Neural cell (in vitro differentiated cells): ENCODE data around the gene STPG4. TPM values are rescaled to one million over a fixed set of nuclear protein-coding genes. Genes with fewer than 3 reads are reported as not detected.

ENCODE experiments used
- H2AFZ ChIP-seq: fragments of 200-600, 300-800 bp; sonication (generic), shearing (Covaris generic); 2 replicates; pipeline ENCODE4 v1.6.0; 2014; ENCODE audit warnings: low read depth, mild to moderate bottlenecking, antibody characterized with exemption, low read length, moderate library complexity
- H3F3A ChIP-seq: fragments of 200-600 bp; shearing (Covaris generic); 2 replicates; pipeline ENCODE4 v1.6.1; 2016; ENCODE audit warnings: mild to moderate bottlenecking, moderate library complexity, mixed read lengths, antibody characterized with exemption, low read length; ENCODE audit not compliant: insufficient read depth, poor library complexity, severe bottlenecking
- H3K27ac ChIP-seq: fragments of 200-600, 300-800 bp; sonication (generic), shearing (Covaris generic); 2 replicates; pipeline ENCODE4 v1.5.1; 2014; ENCODE audit warnings: mild to moderate bottlenecking, low read length, moderate library complexity
- H3K27me3 ChIP-seq: fragments of 300-800, 200-600 bp; sonication (generic), shearing (Covaris generic); 2 replicates; pipeline ENCODE4 v1.6.0; 2014; ENCODE audit warnings: mild to moderate bottlenecking, low read depth, low read length, moderate library complexity; ENCODE audit not compliant: insufficient read depth
- H3K36me3 ChIP-seq: fragments of 300-800, 200-600 bp; sonication (generic), shearing (Covaris generic); 2 replicates; pipeline ENCODE4 v1.5.1; 2014; ENCODE audit warnings: mild to moderate bottlenecking, antibody characterized with exemption, low read length, moderate library complexity; ENCODE audit not compliant: insufficient read depth
- H3K4me2 ChIP-seq: fragments of 300-800, 200-600 bp; sonication (generic), shearing (Covaris generic); 2 replicates; pipeline ENCODE4 v1.6.0; 2014; ENCODE audit warnings: mild to moderate bottlenecking, low read length
- H3K4me3 ChIP-seq: fragments of 300-800, 200-600 bp; sonication (generic), shearing (Covaris generic); 2 replicates; pipeline ENCODE4 v1.5.1; 2014; ENCODE audit warnings: mild to moderate bottlenecking, low read length, moderate library complexity
- H3K79me2 ChIP-seq: fragments of 200-600 bp; shearing (Covaris generic); replicated peaks from 2 replicates; pipeline ENCODE4 v1.6.0; 2014; ENCODE audit warnings: mild to moderate bottlenecking, low read length, moderate library complexity; ENCODE audit not compliant: insufficient read depth
- H3K9ac ChIP-seq: fragments of 300-800, 200-600 bp; sonication (generic), shearing (Covaris generic); 2 replicates; pipeline ENCODE4 v1.6.1; 2016; ENCODE audit warnings: mild to moderate bottlenecking, low read length, mixed read lengths
- H3K9me2 ChIP-seq: fragments of 200-600 bp; shearing (Covaris generic); 2 replicates; pipeline ENCODE4 v1.6.1; 2016; ENCODE audit warnings: mild to moderate bottlenecking, low read length, mixed read lengths; ENCODE audit not compliant: insufficient read depth
- H3K9me3 ChIP-seq: fragments of 200-600, 300-800 bp; sonication (generic), shearing (Covaris generic); 2 replicates; pipeline ENCODE4 v1.6.1; 2016; ENCODE audit warnings: mild to moderate bottlenecking, mixed run types, low read length, moderate library complexity, mixed read lengths
- H4K20me1 ChIP-seq: fragments of 200-600 bp; shearing (Covaris generic); 2 replicates; pipeline ENCODE4 v1.6.1; 2016; ENCODE audit warnings: mild to moderate bottlenecking, mixed run types; ENCODE audit not compliant: insufficient read depth
- EP300 ChIP-seq: fragments of 450-650 bp; conservative IDR thresholded peaks from 2 replicates; pipeline ENCODE4 v1.6.1; 2014; ENCODE audit warnings: antibody characterized with exemption, mild to moderate bottlenecking, moderate library complexity; ENCODE audit not compliant: poor library complexity, severe bottlenecking
- EZH2 ChIP-seq: fragments of 200-600, 300-800 bp; shearing (Covaris generic), sonication (generic); IDR thresholded peaks from 2 replicates; pipeline ENCODE4 v1.6.1; 2014; ENCODE audit warnings: antibody characterized with exemption, low read length, borderline replicate concordance, mild to moderate bottlenecking; ENCODE audit not compliant: insufficient read depth, poor library complexity, severe bottlenecking
- MXI1 ChIP-seq: fragments of 450-650 bp; conservative IDR thresholded peaks from 2 replicates; pipeline ENCODE4 v1.6.1; 2014; ENCODE audit warnings: antibody characterized with exemption, mild to moderate bottlenecking; ENCODE audit not compliant: poor library complexity, severe bottlenecking
- POLR2AphosphoS5 ChIP-seq: IDR thresholded peaks from 2 replicates; pipeline ENCODE4 v1.6.1; 2012
- RAD21 ChIP-seq: fragments of 450-650 bp; conservative IDR thresholded peaks from 2 replicates; pipeline ENCODE4 v1.6.1; 2014; ENCODE audit warnings: antibody characterized with exemption, mild to moderate bottlenecking, moderate library complexity
- REST ChIP-seq: IDR thresholded peaks from 2 replicates; pipeline ENCODE4 v1.6.1; 2012; ENCODE audit warnings: borderline replicate concordance
- SMC3 ChIP-seq: fragments of 450-650 bp; conservative IDR thresholded peaks from 2 replicates; pipeline ENCODE4 v1.6.1; 2014; ENCODE audit warnings: antibody characterized with exemption, mild to moderate bottlenecking, moderate library complexity; ENCODE audit not compliant: poor library complexity
- TAF1 ChIP-seq: IDR thresholded peaks from 2 replicates; pipeline ENCODE4 v1.6.1; 2012; ENCODE audit warnings: low read depth
- polyA plus RNA-seq: library from polyadenylated mRNA; depleted of rRNA; stranded (reverse); fragments of >200 nt; gene quantifications from 2 replicates; pipeline ENCODE4 v1.2.3, GENCODE V29; 2014
- TF ChIP-seq, protein P1 (sequence below): fragments of 450-650 bp; IDR thresholded peaks from 2 replicates; pipeline ENCODE4 v1.5.1; 2014; ENCODE audit warnings: antibody characterized with exemption, mild to moderate bottlenecking, moderate library complexity; ENCODE audit not compliant: poor library complexity, severe bottlenecking

STPG4 gene
- polyA plus RNA-seq, 1 donor from 2014 or later: not detected

GRCh38 chr2:47152803-47153202 lies 2.3 kb downstream of the STPG4 start:
- H3K36me3 ChIP-seq: no peaks in the 10 kb centered on the region
- H3K9ac ChIP-seq: no peak overlapping the region
- no peak overlapping the region for H3K4me2 ChIP-seq
- no peaks in the 10 kb centered on the region for H4K20me1 ChIP-seq
- TF ChIP-seq, protein P1, sequence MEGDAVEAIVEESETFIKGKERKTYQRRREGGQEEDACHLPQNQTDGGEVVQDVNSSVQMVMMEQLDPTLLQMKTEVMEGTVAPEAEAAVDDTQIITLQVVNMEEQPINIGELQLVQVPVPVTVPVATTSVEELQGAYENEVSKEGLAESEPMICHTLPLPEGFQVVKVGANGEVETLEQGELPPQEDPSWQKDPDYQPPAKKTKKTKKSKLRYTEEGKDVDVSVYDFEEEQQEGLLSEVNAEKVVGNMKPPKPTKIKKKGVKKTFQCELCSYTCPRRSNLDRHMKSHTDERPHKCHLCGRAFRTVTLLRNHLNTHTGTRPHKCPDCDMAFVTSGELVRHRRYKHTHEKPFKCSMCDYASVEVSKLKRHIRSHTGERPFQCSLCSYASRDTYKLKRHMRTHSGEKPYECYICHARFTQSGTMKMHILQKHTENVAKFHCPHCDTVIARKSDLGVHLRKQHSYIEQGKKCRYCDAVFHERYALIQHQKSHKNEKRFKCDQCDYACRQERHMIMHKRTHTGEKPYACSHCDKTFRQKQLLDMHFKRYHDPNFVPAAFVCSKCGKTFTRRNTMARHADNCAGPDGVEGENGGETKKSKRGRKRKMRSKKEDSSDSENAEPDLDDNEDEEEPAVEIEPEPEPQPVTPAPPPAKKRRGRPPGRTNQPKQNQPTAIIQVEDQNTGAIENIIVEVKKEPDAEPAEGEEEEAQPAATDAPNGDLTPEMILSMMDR: no peak
- TF ChIP-seq EZH2 (no peak), POLR2AphosphoS5 (no peak), TAF1 (no peak), EP300 (no peak)
- no peaks in the 10 kb centered on the region for H3K27me3 ChIP-seq
- no peaks in the 10 kb centered on the region for H3F3A ChIP-seq
- H3K9me3 ChIP-seq: no peaks in the 10 kb centered on the region
- no peak overlapping the region for H2AFZ ChIP-seq
- H3K27ac ChIP-seq: no peak overlapping the region
- no peaks in the 10 kb centered on the region for H3K9me2 ChIP-seq
- H3K4me3 ChIP-seq: no peak overlapping the region
- no peaks in the 10 kb centered on the region for H3K79me2 ChIP-seq

- no peaks in the 10 kb centered on the region for H3K79me2 ChIP-seq
- H3K4me2 ChIP-seq: no peak overlapping the region
- no peaks in the 10 kb centered on the region for H3K27me3 ChIP-seq
- no peak overlapping the region for H3K27ac ChIP-seq
- no peak for TF ChIP-seq RAD21
- no peak for TF ChIP-seq TAF1
- TF ChIP-seq SMC3: no peak
- TF ChIP-seq, protein P1: no peak
- TF ChIP-seq EZH2: no peak
- no peak for TF ChIP-seq POLR2AphosphoS5
- TF ChIP-seq EP300: no peak
- no peak for TF ChIP-seq MXI1
- TF ChIP-seq REST: no peak
- H3K36me3 ChIP-seq: no peaks in the 10 kb centered on the region
- H3K9me3 ChIP-seq: no peaks in the 10 kb centered on the region
- H3K9me2 ChIP-seq: no peaks in the 10 kb centered on the region
- H4K20me1 ChIP-seq: no peaks in the 10 kb centered on the region
- no peaks in the 10 kb centered on the region for H3F3A ChIP-seq
- no peak overlapping the region for H3K4me3 ChIP-seq
- no peak overlapping the region for H2AFZ ChIP-seq
- no peak overlapping the region for H3K9ac ChIP-seq
Measured at GRCh38 chr2:47150175-47150574, 4.9 kb downstream of the STPG4 start.
